ENCODE measurements around the gene CST1. TPM values are rescaled to one million over a fixed set of nuclear protein-coding genes. Genes with fewer than 3 reads are reported as not detected.
"Not testable (repeated sequence)": the region's sequence is repeated elsewhere in the genome, so short reads cannot be mapped to it uniquely, and the experiment has no call there.

CST1 gene
- total RNA-seq, 1 donor from 2014 or later: not detected

DNA sequence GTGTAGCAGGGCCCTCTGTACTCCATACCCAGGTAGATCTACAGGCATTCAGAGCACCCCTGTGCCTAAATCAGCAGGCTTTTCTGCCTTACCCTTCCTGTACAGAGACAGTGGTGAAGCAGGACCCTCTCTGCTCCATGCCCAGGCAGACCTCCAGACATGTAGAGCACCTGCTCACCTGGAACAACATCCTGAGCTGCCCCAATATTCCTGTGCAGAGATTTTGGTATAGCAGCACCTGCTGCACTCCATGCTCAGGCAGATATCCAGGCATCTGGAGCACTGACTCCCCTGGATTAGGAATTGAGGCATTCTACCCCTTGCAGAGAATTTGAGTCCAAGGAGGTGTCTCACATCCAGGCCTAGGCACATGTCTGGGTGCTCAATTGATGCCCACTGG is 12.6 kb upstream of the CST1 start:
- Histone ChIP-seq H3K4me3 (no peak overlapping the region), H3K27ac (replicated peaks) (no peak overlapping the region), H3K27me3 (ENCODE audit: low read depth) (peaks cover 9% of the 10 kb centered on the region), H3K9me3 (replicated peaks) (no peaks in the 10 kb centered on the region), H3K36me3 (no peaks in the 10 kb centered on the region), H3K4me1 (no peaks in the 10 kb centered on the region)
- no peak for DNase-seq
- intact Hi-C loops (cut with micrococcal nuclease): no loop called here
- TF ChIP-seq, protein P1, sequence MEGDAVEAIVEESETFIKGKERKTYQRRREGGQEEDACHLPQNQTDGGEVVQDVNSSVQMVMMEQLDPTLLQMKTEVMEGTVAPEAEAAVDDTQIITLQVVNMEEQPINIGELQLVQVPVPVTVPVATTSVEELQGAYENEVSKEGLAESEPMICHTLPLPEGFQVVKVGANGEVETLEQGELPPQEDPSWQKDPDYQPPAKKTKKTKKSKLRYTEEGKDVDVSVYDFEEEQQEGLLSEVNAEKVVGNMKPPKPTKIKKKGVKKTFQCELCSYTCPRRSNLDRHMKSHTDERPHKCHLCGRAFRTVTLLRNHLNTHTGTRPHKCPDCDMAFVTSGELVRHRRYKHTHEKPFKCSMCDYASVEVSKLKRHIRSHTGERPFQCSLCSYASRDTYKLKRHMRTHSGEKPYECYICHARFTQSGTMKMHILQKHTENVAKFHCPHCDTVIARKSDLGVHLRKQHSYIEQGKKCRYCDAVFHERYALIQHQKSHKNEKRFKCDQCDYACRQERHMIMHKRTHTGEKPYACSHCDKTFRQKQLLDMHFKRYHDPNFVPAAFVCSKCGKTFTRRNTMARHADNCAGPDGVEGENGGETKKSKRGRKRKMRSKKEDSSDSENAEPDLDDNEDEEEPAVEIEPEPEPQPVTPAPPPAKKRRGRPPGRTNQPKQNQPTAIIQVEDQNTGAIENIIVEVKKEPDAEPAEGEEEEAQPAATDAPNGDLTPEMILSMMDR (IDR thresholded peaks at IDR 0.05; ENCODE audit: borderline replicate concordance): no peak

DNA sequence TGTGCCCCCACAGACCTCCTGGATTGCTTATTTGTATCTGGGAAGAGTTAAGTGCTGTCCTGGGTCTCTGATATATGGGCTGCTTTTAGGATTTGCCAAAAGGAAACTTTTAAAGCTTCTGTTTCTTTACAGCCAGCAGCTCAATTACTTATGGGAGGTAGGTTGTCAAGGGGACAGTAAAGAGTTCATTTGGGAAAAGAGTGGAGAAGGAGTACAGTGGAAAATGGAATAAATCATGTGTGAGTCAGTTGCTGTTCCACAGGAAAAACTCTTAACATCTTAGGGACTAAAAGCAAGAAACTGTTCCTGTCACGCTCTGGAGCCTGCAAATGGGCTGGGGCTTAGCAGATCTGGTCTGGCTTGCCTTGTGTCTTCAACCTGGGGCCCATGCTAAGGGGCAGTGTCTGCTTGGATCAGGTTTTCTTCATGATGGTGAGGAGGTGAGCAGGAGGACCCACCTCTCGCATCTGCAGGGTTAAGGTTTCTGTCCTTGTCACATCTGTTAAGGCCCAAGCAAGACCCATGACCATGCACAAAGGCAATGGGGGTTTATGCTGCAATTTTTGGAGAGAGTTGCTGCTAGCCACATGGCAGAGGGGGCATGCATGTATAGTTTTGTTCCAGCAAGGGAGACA is 8.7 kb upstream of the CST1 start:
- H3K4me1 ChIP-seq: peaks cover 9% of the 10 kb centered on the region
- no peaks in the 10 kb centered on the region for H3K9me3 ChIP-seq (replicated peaks)
- H3K36me3 ChIP-seq: no peaks in the 10 kb centered on the region
- TF ChIP-seq, protein P1 (IDR thresholded peaks at IDR 0.05; ENCODE audit: borderline replicate concordance): no peak
- DNase-seq: no peak
- no peak overlapping the region for H3K27ac ChIP-seq (replicated peaks)
- intact Hi-C loops (cut with micrococcal nuclease): no loop called here
- no peak overlapping the region for H3K4me3 ChIP-seq
- H3K27me3 ChIP-seq (ENCODE audit: low read depth): peaks cover 9% of the 10 kb centered on the region

DNA sequence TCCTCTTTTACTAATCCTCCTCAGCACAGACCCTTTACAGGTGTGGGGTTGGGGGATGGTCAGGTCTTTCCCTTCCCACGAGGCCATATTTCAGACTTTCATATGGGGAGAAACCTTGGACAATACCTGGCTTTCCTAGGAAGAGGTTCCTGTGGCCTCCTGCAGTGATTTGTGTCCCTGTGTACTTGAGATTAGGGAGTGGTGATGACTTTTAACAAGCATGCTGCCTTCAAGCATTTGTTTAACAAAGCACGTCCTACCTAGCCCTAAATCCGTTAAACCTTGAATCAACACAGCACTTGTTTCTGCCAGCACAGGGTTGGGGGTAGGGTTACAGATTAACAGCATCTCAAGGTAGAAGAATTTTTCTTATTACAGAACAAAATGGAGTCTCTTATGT is 6.1 kb upstream of the CST1 start:
- DNase-seq; H3K4me3 ChIP-seq; H3K27me3 ChIP-seq (ENCODE audit: low read depth); H3K27ac ChIP-seq (replicated peaks); H3K36me3 ChIP-seq; H3K9me3 ChIP-seq (replicated peaks); intact Hi-C loops (cut with micrococcal nuclease): not testable (repeated sequence)
- peaks cover 11% of the 10 kb centered on the region for H3K4me1 ChIP-seq

- H3K4me3 ChIP-seq; H3K9me3 ChIP-seq (replicated peaks); H3K27me3 ChIP-seq (ENCODE audit: low read depth); intact Hi-C loops (cut with micrococcal nuclease); H3K36me3 ChIP-seq: not testable (repeated sequence)
- Histone ChIP-seq H3K4me1 (peaks cover 11% of the 10 kb centered on the region), H3K27ac (replicated peaks) (peak overlapping the region; percentile 67)
- DNase-seq: peak; percentile 29
Measured at GRCh38 chr20:23755131-23755611, 4.4 kb upstream of the CST1 start.

- Histone ChIP-seq H3K27ac (replicated peaks) (peak overlapping the region; percentile 47), H3K4me3 (no peak overlapping the region), H3K4me1 (peaks cover 11% of the 10 kb centered on the region), H3K9me3 (replicated peaks) (no peaks in the 10 kb centered on the region), H3K36me3 (no peaks in the 10 kb centered on the region), H3K27me3 (ENCODE audit: low read depth) (no peaks in the 10 kb centered on the region)
- intact Hi-C loops (cut with micrococcal nuclease): no loop called here
- TF ChIP-seq, protein P1 (IDR thresholded peaks at IDR 0.05; ENCODE audit: borderline replicate concordance): no peak
- DNase-seq: no peak
Measured at GRCh38 chr20:23754731-23755130, 4.0 kb upstream of the CST1 start.

- TF ChIP-seq, protein P1 (IDR thresholded peaks at IDR 0.05; ENCODE audit: borderline replicate concordance): no peak
- Histone ChIP-seq H3K9me3 (replicated peaks) (no peaks in the 10 kb centered on the region), H3K4me1 (peaks cover 11% of the 10 kb centered on the region), H3K27ac (replicated peaks) (no peak overlapping the region), H3K36me3 (no peaks in the 10 kb centered on the region), H3K27me3 (ENCODE audit: low read depth) (no peaks in the 10 kb centered on the region), H3K4me3 (no peak overlapping the region)
- DNase-seq: no peak
- intact Hi-C loops (cut with micrococcal nuclease): no loop called here
Measured at GRCh38 chr20:23753589-23753988, 2.9 kb upstream of the CST1 start.
